Activated T-cell treated with anti-CD3 and anti-CD28 coated beads for 1 hour (primary cell): ENCODE measurements around the gene NBPF3.
"Not testable (repeated sequence)": the region's sequence is repeated elsewhere in the genome, so short reads cannot be mapped to it uniquely, and the experiment has no call there.

Experiments used
- DNase-seq: peaks from one replicate; pipeline ENCODE4 v3.0.0-alpha.2; 2020; ENCODE audit warnings: low read depth

The NBPF3 gene

DNA sequence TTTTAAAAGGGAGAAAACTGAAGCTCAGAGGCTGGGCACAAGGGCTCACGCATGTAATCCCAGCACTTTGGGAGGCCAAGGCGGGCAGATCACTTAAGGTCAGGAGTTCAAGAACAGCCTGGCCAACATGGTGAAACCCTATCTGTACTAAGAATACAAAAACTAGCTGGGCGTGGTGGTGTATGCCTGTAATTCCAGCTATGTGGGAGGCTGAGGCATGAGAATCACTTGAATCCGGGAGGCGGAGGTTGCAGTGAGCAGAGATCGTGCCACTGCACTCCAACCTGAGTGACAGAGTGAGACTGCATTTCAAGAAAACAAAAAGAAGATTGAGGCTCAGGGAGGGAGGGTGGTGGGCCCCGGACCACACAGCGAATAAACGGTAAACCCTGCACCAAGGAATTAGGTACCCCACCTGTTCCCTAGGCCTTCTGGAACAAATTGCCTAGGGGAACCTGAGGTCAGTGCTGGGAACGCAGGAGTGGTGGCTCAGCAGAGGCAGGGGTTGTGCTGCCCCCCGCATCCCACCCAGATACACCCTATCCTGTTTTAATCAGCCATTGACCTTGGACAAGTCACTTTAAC lies 79.6 kb downstream of the NBPF3 start:
- DNase-seq = not testable (repeated sequence)

DNA sequence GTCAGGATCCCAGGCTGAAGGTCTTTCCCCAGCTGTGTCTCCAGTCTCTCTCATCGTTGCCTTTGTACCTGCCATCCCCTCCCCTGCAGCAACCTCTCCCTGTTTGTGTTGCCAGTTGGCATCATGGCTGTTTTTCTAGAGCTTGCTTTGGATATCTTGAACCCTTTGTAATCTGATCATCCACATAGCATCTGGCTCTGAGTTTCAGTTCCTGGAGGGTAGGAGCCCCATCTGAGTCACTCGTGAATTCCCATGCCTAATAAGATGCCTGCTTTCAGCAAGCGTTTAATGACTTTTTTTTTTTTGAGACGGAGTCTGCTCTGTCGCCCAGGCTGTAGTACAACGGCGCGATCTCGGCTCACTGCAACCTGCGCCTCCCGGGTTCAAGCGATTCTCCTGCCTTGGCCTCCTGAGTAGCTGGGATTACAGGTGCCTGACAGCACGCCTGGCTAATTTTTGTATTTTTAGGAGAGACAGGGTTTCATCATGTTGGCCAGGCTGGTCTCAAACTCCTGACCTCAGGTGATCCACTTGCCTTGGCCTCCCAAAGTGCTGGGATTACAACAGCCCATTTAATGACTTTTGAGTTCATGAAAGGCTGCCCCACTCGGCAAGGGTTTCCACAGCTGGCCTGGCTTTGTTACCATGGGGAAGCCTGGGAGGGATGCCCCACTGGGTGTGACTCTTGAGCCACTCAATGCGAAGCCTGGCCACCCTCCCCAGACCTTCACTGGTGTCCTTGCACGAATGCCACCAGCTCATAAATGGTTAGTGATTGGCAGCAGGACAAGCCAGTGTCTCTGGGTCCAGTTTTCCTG lies 81.2 kb downstream of the NBPF3 start:
- DNase-seq = no peak

DNA sequence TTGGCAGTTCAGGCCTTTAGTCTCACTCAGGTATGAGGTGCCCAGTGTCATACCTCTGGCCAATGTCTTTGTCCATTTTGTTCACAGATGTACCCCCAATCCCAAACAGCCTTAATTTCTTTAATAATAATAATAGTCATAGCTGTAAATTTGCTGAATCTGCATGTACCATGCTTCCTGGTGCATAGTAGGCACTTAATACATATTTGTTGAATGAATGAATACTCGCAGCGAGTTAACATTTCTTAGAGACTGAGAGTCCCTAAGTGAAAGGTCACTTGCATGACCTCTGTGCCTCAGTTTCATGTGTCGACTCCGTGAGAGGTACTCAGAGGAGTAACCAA lies 81.8 kb downstream of the NBPF3 start:
- no peak for DNase-seq

DNA sequence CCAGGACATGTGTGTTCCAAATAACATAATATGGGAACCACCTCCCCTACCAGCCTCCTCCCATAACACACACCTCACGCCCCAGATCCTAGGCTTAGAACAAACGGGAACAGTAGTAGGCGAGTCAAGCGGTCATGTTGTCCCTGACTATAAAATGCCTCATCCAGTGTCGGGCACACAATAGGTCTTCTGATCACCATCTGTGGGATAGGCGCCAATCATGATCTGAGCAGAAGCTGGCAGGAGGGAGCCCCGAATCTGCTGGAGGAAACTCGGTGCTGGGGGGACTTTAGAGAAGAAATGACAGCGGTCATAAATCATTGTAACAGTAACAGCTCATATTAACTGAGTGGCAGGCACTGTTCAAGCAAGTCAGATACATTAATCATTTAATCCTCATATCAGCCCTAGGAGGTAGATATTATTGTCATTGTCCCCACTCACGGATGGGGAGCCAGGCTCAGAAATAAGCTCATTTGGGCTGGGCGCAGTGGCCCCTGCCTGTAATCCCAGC lies 82.6 kb downstream of the NBPF3 start:
- DNase-seq = no peak

DNA sequence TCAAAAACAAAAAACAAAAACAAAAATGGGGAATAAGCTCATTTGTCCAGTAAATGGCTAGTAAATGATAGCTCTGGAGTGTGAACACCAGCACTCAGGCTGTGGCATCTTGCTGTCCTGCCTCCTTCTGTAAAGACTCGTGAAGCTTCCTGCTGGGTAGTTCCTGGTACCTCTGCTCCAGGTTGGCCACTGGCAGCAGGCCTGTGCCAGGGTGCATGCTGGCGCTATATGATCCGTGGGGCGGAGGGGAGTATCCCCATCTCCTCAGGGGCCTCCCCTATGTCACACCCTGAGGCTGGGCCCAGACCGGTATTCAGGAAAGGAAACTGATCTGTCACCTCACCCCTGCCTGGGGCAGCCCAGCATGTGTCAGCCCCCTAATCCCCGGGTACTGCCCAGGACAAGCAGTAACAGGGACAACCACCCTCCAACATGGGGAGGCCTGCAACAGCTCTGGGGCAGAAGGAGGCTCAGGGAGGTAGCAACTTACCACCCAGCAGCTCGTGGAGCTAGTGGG lies 83.4 kb downstream of the NBPF3 start:
- no peak for DNase-seq

DNA sequence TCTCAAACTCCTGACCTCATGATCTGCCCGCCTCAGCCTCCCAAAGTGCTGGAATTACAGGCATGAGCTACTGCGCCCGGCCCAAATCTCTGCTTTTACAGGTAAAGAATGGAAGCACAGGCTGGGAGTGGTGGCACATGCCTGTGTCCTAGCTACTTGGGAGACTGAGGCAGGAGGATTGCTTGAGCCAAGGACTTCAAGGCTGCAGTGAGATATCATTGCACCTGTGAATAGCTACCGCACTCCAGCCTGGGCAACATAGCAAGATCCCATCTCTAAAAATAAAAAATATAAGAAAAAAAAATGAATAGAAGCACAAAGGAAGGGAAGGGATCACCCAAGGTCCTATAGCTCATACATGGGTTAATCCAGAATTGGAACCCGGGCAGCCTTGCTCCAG lies 84.3 kb downstream of the NBPF3 start:
- no peak for DNase-seq

DNA sequence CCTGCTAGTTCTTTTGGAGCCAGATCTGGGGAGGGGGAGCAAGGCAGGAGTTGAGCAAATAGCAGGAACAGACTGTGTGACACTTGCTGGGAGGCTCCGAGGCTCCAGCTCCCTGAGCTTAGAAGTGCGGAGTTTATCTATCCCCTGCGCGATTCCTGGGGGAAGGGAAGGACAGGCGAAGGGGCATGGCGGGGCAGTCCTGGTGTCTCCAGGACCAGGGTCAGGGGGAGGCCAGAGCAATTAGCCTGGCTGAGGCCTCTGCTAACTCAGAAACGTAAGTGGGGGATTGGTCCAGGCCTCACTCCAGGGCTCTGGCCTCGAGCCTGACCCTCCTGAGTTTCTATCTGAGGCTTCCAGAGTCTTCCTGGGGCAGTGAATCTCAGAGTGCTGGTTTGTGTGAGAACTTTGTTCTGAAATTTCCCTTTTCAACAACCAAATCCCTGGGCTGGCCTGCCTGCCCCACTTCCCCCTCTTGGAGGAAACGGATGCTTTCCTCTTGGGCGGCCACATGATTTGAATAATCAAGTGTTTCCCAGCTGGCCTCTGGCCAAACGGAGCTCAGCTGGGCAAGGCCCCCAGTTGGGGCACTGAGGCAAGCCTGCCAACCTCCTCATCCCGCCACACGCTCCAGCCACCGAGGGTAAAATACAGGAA lies 84.9 kb downstream of the NBPF3 start:
- DNase-seq = no peak

DNA sequence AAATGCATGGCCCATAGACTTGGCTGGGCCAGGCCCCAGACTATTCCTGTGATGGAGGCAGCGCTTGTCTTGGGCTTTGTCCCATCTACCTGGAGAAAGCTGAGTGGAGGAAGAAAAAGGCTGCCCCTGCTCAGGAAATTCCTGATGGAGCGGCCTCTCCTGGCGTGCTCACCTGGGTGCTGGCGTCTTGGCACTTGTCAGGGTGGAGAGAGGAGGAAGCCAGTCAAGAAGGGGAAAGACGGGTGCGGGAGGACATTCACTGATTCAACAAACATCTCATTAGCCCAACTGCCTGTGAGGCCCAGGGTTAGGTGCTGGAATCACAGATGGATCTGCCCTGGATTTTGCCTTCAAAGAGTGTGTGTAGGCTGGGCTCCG lies 85.4 kb downstream of the NBPF3 start:
- no peak for DNase-seq

DNA sequence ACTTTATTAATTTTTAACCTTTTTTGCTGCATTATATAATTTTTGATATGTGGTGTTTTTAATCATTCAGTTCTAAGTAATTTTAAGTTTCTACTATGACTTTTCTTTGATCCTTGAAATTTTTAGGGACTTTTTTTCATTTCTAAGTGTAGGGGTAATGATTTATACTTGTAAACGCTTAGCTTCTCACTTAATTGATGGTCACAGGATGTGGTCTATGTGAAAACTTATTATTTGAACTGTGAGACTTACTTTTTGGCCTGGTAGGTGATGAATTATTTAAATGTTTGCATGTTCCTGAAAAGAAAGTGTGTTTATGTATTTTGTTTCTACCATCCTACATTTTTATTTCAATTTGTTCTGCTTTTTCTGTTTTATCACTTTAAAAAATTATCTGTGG lies 86.5 kb downstream of the NBPF3 start:
- DNase-seq = no peak

DNA sequence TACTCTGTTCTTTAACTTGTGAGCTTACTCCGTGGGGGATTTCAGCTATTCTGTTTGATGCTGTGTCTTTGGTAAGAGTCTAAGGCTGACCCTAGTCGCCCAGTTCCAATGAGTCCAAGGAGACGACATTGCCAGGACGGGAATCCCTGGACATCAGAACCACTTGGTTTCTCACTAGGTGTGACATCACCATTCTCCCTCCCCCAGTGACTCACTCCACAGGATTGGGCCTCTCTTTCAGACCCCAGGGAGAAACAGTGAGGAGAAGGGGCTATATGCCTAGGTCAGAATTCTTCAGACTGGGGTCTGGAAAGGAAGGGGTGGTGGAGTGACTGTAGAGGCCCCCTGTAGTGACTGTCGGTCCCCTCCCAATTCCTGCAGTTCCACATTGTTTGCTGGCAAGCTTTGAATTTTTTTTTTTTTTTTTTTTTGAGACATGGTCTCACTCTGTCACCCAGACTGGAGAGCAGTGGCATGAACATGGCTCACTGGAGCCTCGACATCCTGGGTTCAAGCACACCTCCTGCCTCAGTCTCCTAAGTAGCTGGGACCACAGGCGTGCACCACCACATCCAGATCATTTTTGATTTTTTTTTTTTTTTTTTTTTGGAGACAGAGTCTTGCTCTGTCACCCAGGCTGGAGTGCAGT lies 90.6 kb downstream of the NBPF3 start:
- no peak for DNase-seq

DNA sequence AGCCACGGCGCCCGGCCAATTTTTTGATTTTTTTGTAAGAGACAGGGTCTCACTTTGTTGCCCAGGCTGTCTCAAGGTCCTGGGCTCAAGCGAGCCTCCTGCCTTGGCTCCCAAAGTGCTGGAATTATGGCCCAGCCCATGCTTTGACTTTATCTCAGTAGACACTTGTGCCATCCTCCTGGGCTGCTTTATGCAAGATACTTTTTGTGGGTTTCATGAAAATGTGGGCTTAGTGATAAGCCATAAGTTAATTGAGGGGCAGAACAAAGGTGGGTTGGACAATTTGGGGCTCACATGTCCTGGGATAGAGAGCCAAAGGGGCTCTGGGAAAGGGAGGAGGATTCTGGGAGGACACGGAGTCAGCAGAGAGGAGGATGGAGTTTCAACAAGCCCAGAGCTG lies 91.3 kb downstream of the NBPF3 start:
- no peak for DNase-seq

DNA sequence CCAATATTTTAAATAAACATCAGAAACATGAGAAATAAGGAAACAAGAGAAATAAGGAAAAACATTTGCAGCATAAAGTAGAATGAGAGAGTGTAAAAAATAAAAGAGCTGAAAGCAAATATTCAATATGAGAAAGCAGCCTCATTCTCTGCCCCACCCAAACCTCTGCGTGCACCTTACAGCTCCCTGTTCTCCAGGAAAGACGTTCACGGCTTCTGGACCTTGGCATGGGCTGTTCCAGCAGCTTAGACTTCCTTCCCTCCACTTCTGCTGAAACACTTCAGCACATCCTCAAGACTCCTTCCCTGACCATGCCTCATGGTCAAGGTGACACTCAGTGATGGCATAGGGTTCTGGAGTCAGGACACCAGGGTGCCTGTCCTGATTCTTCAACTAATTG lies 92.6 kb downstream of the NBPF3 start:
- no peak for DNase-seq

DNA sequence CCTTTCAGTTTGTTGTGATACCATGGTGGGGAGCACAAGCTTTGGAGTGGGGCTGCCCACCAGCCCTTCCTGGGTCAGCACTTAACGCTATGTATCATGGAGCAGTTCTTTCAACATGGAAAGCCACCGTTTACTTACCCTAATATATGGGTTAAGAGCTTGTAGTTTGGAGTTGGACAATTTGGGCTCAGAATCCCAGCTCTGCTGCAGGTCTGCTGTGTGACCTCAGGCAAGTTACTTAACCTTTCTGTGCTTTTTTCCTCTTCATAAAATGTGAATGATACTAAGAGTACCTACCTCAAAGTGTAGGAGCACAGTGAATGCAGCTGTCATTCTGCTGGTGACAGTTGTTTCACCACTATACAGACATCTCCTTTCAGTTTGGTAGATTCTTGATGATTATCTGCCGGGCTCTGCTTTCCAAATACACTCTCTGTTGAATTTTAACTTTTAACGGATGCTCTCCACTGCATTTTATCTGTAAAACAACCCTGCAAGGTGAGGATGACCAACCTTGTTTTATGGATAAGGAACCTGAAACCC lies 93.1 kb downstream of the NBPF3 start:
- no peak for DNase-seq

DNA sequence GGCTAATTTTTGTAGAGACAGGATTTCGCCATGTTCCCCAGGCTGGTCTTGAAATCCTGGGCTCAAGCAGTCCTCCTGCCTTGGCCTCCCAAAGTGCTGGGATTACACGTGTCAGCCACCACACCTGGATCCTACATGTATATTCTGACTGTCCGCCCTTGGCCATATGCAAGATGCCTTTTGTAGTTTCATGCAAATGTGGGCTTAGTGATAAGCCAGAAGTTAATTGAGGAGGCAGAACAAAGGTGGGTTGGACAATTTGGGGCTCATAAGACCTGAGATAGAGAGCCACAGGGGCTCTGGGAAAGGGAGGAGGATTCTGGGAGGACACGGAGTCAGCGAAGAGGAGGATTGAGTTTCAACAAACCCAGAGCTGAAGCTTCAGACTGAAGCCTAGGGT lies 94.2 kb downstream of the NBPF3 start:
- DNase-seq = no peak
